GM12878 (cell line): ENCODE data around the gene DMP1.

Experiments
- CHD2 ChIP-seq: IDR thresholded peaks from 2 replicates; pipeline ENCODE4 v1.6.1; 2011; ENCODE audit warnings: low read depth, low read length, improper control_type of control experiment, borderline replicate concordance
- CTCF ChIP-seq, 3 experiments: IDR thresholded peaks in 2 of 3; conservative IDR thresholded peaks in 1 of 3; 2 replicates each; pipeline ENCODE4 v1.5.1; 2011; ENCODE audit warnings: low read depth in 3 of 3, low read length in 3 of 3, mild to moderate bottlenecking in 3 of 3, control low read depth in 2 of 3, moderate library complexity in 2 of 3, inconsistent platforms in 1 of 3, mixed read lengths in 1 of 3; ENCODE audit not compliant: control insufficient read depth in 2 of 3, insufficient read depth in 1 of 3; ENCODE audit errors: extremely low read depth in 1 of 3
- ZNF274 ChIP-seq: IDR thresholded peaks from one replicate; pipeline ENCODE4 v1.8.0; 2011; ENCODE audit not compliant: insufficient read length, insufficient read depth

- no peak for TF ChIP-seq CHD2
- TF ChIP-seq CTCF (IDR thresholded peaks at IDR 0.05 in 2 of 3, conservative IDR thresholded peaks at IDR 0.05 in 1 of 3; ENCODE audit: control insufficient read depth in 2 of 3, extremely low read depth in 1 of 3, insufficient read depth in 1 of 3, low read depth in 3 of 3, low read length in 3 of 3) = no peak
- no peak for TF ChIP-seq ZNF274
Measured at GRCh38 chr4:87680271-87680670, 30.2 kb downstream of the DMP1 start.
